H1 (cell line): ENCODE measurements around the gene TMEM135. TPM values are rescaled to one million over a fixed set of nuclear protein-coding genes. Genes with fewer than 3 reads are reported as not detected.

Experiments used
- CTCF ChIA-PET: fragments of 300-600 bp; sonication (Branson Sonifier 250); formaldehyde crosslinking; loops from one replicate; lab custom pipeline; 2021; ENCODE audit not compliant: partially characterized antibody; lab: Charles Lee
- POLR2A ChIA-PET: fragments of 300-600 bp; sonication (Branson Sonifier 250); formaldehyde crosslinking; loops from one replicate; lab custom pipeline; 2021; ENCODE audit warnings: inconsistent platforms; ENCODE audit not compliant: partially characterized antibody; lab: Charles Lee
- DNase-seq, 2 experiments: peaks; one replicate each; pipeline versions ENCODE4 v3.0.0 to v3.0.0-alpha.2; 2010 to 2022; ENCODE audit warnings: low spot score in 2 of 2, low read depth in 1 of 2, mixed read lengths in 1 of 2
- FAIRE-seq: peaks from 2 replicates; lab custom pipeline; 2011; peaks lifted over from hg19 to GRCh38; lab: Jason Lieb, UNC
- H2AFZ ChIP-seq: 2 replicates; pipeline ENCODE4 v1.8.1; 2012; ENCODE audit warnings: low read length, inconsistent platforms
- H2AK5ac ChIP-seq: 2 replicates; pipeline ENCODE4 v1.6.1; 2013; ENCODE audit warnings: low read depth, low read length
- H2BK120ac ChIP-seq: replicated peaks from 2 replicates; pipeline ENCODE3; 2013; ENCODE audit warnings: low read depth, low read length, inconsistent platforms
- H2BK12ac ChIP-seq: 2 replicates; pipeline ENCODE4 v1.6.1; 2013; ENCODE audit warnings: low read depth, low read length
- H2BK15ac ChIP-seq: 2 replicates; pipeline ENCODE4 v1.6.1; 2013; ENCODE audit warnings: low read length
- H2BK20ac ChIP-seq: 2 replicates; pipeline ENCODE4 v1.6.1; 2013; ENCODE audit warnings: low read length
- H2BK5ac ChIP-seq: 2 replicates; pipeline ENCODE4 v1.6.1; 2013; ENCODE audit warnings: low read depth, low read length
- H3K14ac ChIP-seq: 2 replicates; pipeline ENCODE4 v1.6.1; 2013; ENCODE audit warnings: inconsistent platforms; ENCODE audit not compliant: insufficient read length
- H3K18ac ChIP-seq: 2 replicates; pipeline ENCODE4 v1.6.1; 2013; ENCODE audit warnings: low read length; ENCODE audit errors: extremely low read depth
- H3K23ac ChIP-seq: 2 replicates; pipeline ENCODE4 v1.6.1; 2013; ENCODE audit warnings: inconsistent platforms; ENCODE audit not compliant: insufficient read length
- H3K23me2 ChIP-seq: 2 replicates; pipeline ENCODE4 v1.6.1; 2013; ENCODE audit warnings: low read depth, low read length
- H3K27ac ChIP-seq: 2 replicates; pipeline ENCODE4 v1.6.1; 2011; ENCODE audit warnings: low read depth, low read length, inconsistent platforms
- H3K27me3 ChIP-seq, 4 experiments: replicated peaks in 1 of 4; 1 replicate in 1 of 4; 2 replicates in 3 of 4; pipeline versions ENCODE4 v1.6.1 to v1.8.1; 2011 to 2013; ENCODE audit warnings: low read length in 3 of 4, mild to moderate bottlenecking in 3 of 4, inconsistent platforms in 2 of 4, mixed read lengths in 2 of 4, moderate library complexity in 1 of 4; ENCODE audit not compliant: control insufficient read depth in 3 of 4, insufficient read depth in 3 of 4; ENCODE audit errors: extremely low read depth in 1 of 4
- H3K36me3 ChIP-seq, 4 experiments: 2 replicates each; pipeline versions ENCODE4 v1.6.1 to v1.8.1; 2011 to 2013; ENCODE audit warnings: mild to moderate bottlenecking in 4 of 4, low read length in 3 of 4, moderate library complexity in 2 of 4, control low read depth in 1 of 4, inconsistent platforms in 1 of 4; ENCODE audit not compliant: insufficient read depth in 4 of 4, control insufficient read depth in 2 of 4
- H3K4ac ChIP-seq: replicated peaks from 2 replicates; pipeline ENCODE3; 2013; ENCODE audit warnings: low read length, low read depth, mixed read lengths, inconsistent platforms; ENCODE audit not compliant: insufficient read length
- H3K4me1 ChIP-seq, 4 experiments: replicated peaks in 1 of 4; 1 replicate in 1 of 4; 2 replicates in 3 of 4; pipeline versions ENCODE4 v1.6.1 to v1.8.1; 2011 to 2013; ENCODE audit warnings: low read length in 3 of 4, inconsistent platforms in 2 of 4, mixed read lengths in 1 of 4; ENCODE audit not compliant: insufficient read depth in 4 of 4, control insufficient read depth in 3 of 4
- H3K4me2 ChIP-seq, 2 experiments: 2 replicates each; pipeline versions ENCODE4 v1.6.1 to v1.8.1; 2011 to 2013; ENCODE audit warnings: low read depth in 2 of 2, low read length in 2 of 2, control low read depth in 1 of 2, inconsistent platforms in 1 of 2, mild to moderate bottlenecking in 1 of 2; ENCODE audit not compliant: insufficient read depth in 1 of 2
- H3K4me3 ChIP-seq, 4 experiments: fragments of 200-600, 300-600 bp in 1 of 4; sonication (generic), shearing (Covaris generic), sonication (Bioruptor Twin) in 1 of 4; 2 replicates each; pipeline versions ENCODE4 v1.5.1 to v1.8.1; 2011 to 2016; ENCODE audit warnings: low read length in 4 of 4, low read depth in 3 of 4, control low read depth in 2 of 4, inconsistent platforms in 2 of 4, mild to moderate bottlenecking in 2 of 4, mixed read lengths in 1 of 4, moderate library complexity in 1 of 4; ENCODE audit not compliant: insufficient read depth in 2 of 4; ENCODE audit errors: extremely low read depth in 1 of 4
- H3K56ac ChIP-seq: replicated peaks from 2 replicates; pipeline ENCODE3; 2013; ENCODE audit warnings: low read depth, mild to moderate bottlenecking, mixed read lengths, low read length, inconsistent platforms; ENCODE audit not compliant: insufficient read length
- H3K79me1 ChIP-seq: 2 replicates; pipeline ENCODE4 v1.6.1; 2013; ENCODE audit warnings: low read depth, low read length, control low read depth
- H3K79me2 ChIP-seq, 2 experiments: 2 replicates each; pipeline versions ENCODE4 v1.6.1 to v1.8.1; 2012 to 2013; ENCODE audit warnings: low read length in 2 of 2, mild to moderate bottlenecking in 2 of 2, inconsistent platforms in 1 of 2; ENCODE audit not compliant: insufficient read depth in 2 of 2, control insufficient read depth in 1 of 2
- H3K9ac ChIP-seq, 4 experiments: replicated peaks in 1 of 4; 1 replicate in 1 of 4; 2 replicates in 3 of 4; pipeline versions ENCODE4 v1.6.1 to v1.8.1; 2011 to 2013; ENCODE audit warnings: low read depth in 3 of 4, low read length in 3 of 4, control low read depth in 2 of 4, mild to moderate bottlenecking in 2 of 4, moderate library complexity in 2 of 4, inconsistent platforms in 1 of 4; ENCODE audit errors: extremely low read depth in 1 of 4
- H3K9me3 ChIP-seq, 2 experiments: 2 replicates each; pipeline versions ENCODE4 v1.6.1 to v1.8.1; 2012 to 2013; ENCODE audit warnings: mild to moderate bottlenecking in 2 of 2, moderate library complexity in 2 of 2, control low read depth in 1 of 2, inconsistent platforms in 1 of 2, low read depth in 1 of 2, low read length in 1 of 2, mixed read lengths in 1 of 2; ENCODE audit not compliant: insufficient read depth in 2 of 2
- H4K20me1 ChIP-seq, 2 experiments: replicated peaks in 1 of 2; 2 replicates each; pipeline versions ENCODE3 to v1.8.1; 2011 to 2013; ENCODE audit warnings: inconsistent platforms in 2 of 2, low read length in 2 of 2, mild to moderate bottlenecking in 1 of 2; ENCODE audit not compliant: insufficient read depth in 2 of 2, control insufficient read depth in 1 of 2
- H4K5ac ChIP-seq: 2 replicates; pipeline ENCODE4 v1.6.1; 2013; ENCODE audit warnings: low read length, low read depth, mixed read lengths, inconsistent platforms; ENCODE audit not compliant: insufficient read length
- H4K8ac ChIP-seq: 2 replicates; pipeline ENCODE4 v1.8.0; 2013; ENCODE audit warnings: mild to moderate bottlenecking, moderate library complexity, low read length, inconsistent platforms; ENCODE audit not compliant: insufficient read depth; ENCODE audit errors: extremely low read depth
- H4K91ac ChIP-seq: replicated peaks from 2 replicates; pipeline ENCODE3; 2013; ENCODE audit warnings: low read length, mixed read lengths, inconsistent platforms; ENCODE audit not compliant: insufficient read length
- FOSL1 ChIP-seq: IDR thresholded peaks from 2 replicates; pipeline ENCODE4 v1.6.1; 2011; ENCODE audit warnings: mild to moderate bottlenecking, low read depth, low read length, moderate library complexity; ENCODE audit not compliant: insufficient read depth
- WGBS, 2 experiments: shearing (Covaris generic) in 1 of 2; methylation state at CpG; one replicate each; pipeline versions ENCODE4 v1.1.6 to v1.1.7; 2013 to 2015; ENCODE audit warnings: low lambda C conversion rate in 2 of 2, mixed read lengths in 2 of 2, inconsistent platforms in 1 of 2, low coverage in 1 of 2, missing lambda C conversion rate in 1 of 2; ENCODE audit not compliant: insufficient replicate concordance in 2 of 2, insufficient coverage in 1 of 2, insufficient read length in 1 of 2; ENCODE audit errors: extremely low coverage in 1 of 2, missing lambda C conversion rate in 1 of 2; 5-methylcytosine and 5-hydroxymethylcytosine counted together
- polyA plus RNA-seq, 7 experiments: library from polyadenylated mRNA; depleted of rRNA in 3 of 7; stranded (reverse) in 5 of 7; unstranded in 2 of 7; fragments of >200 nt in 5 of 7; fragments of 200-250 nt in 2 of 7; gene quantifications; 1 replicate in 5 of 7; 2 replicates in 1 of 7; 4 replicates in 1 of 7; pipeline versions ENCODE4 v1.2.1 to v1.2.3, GENCODE V29; 2011 to 2013; ENCODE audit warnings: missing spikeins in 2 of 7, mixed read lengths in 2 of 7
- total RNA-seq: library from RNA; stranded (reverse); fragmentation: NEBNext Ultra II Directional; extraction: Animal tissue kit (Norgen Biotek cat#: 25700); gene quantifications from 2 replicates; pipeline ENCODE4 v1.2.1, GENCODE V29; 2021

The TMEM135 gene
- total and polyA plus RNA-seq, 2 of the 8 experiments (the other 6 are each of a cell fraction or from before 2014, with no cell fraction given): 9.3 to 31.3 TPM

- H4K20me1 ChIP-seq: no peaks in the 10 kb centered on the region
- FAIRE-seq: no peak
These were observed 78.5 kb downstream of the TMEM135 start for GRCh38 chr11:87116185-87116584.

More at GRCh38 chr11:87116185-87116584, 78.5 kb downstream of the TMEM135 start:
- no peak for DNase-seq
- Histone ChIP-seq H3K23me2 (no peaks in the 10 kb centered on the region), H2BK15ac (no peak overlapping the region), H4K5ac (no peak overlapping the region), H3K36me3 (no peaks in the 10 kb centered on the region), H2AFZ (no peak overlapping the region), H3K4me2 (no peak overlapping the region), H3K27me3 (no peaks in the 10 kb centered on the region), H3K4ac (no peak overlapping the region), H3K27ac (no peak overlapping the region), H2AK5ac (no peak overlapping the region), H2BK12ac (no peak overlapping the region), H4K91ac (no peak overlapping the region), H3K79me1 (no peaks in the 10 kb centered on the region; the same call in 1 of the 2 replicates), H3K9me3 (no peaks in the 10 kb centered on the region), H3K4me3 (no peak overlapping the region), H3K9ac (no peak overlapping the region), H3K56ac (no peak overlapping the region), H2BK120ac (no peak overlapping the region), H4K8ac (no peak overlapping the region), H2BK20ac (no peak overlapping the region), H3K79me2 (no peaks in the 10 kb centered on the region), H3K23ac (no peak overlapping the region), H3K4me1 (no peaks in the 10 kb centered on the region; a peak in 1 of 7 replicates), H3K18ac (no peak overlapping the region), H2BK5ac (no peak overlapping the region), H3K14ac (no peak overlapping the region)
- ChIA-PET POLR2A (no interaction called here), CTCF (no interaction called here)
- TF ChIP-seq FOSL1: no peak
- WGBS, 2 experiments: 91% methylated on average over 1 of the region's 1 CpG; no CpG with 5 or more reads in 1 of the 2 experiments
